PFSK-1 (cell line): Measurements from ENCODE around the gene RGPD8.

ENCODE experiments used
- POLR2AphosphoS5 ChIP-seq: IDR thresholded peaks from 2 replicates; pipeline ENCODE4 v1.6.1; 2012; ENCODE audit warnings: low read depth, mild to moderate bottlenecking, control low read depth, low read length, moderate library complexity
- TAF1 ChIP-seq: IDR thresholded peaks from 2 replicates; pipeline ENCODE4 v1.6.1; 2012; ENCODE audit warnings: low read length, control low read depth, borderline replicate concordance; ENCODE audit not compliant: insufficient read depth

GRCh38 chr2:112480530-112481049 lies 47.1 kb upstream of the RGPD8 start:
- TF ChIP-seq POLR2AphosphoS5 (no peak), TAF1 (no peak)
